ENCODE measurements around the gene DLL1. TPM values are rescaled to one million over a fixed set of nuclear protein-coding genes. Genes with fewer than 3 reads are reported as not detected.

DLL1 gene
- total RNA-seq, 4 donors from 2014 or later, result 16.3 to 89.1 (median 32.3) TPM

DNA sequence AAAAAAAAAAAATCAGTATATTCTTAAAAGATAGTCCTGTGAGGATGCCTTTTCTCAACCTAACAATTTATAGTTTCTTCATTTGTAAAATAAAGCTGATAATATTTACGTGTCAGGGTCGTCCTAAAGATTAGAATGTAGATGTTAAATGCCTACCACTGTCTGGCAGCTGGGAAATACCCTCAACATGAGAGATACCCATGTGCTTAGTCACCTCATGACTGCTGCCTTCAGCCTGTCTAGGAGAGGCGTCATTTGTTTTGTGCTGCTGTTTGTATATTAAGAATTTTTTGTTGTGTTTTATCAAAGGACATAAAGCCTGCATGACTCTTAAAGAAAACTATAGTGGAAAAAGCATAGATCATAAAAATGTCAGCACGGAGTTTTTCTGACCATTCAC lies 25.2 kb upstream of the DLL1 start:
- no peak for TF ChIP-seq POLR2A (IDR thresholded peaks at IDR 0.05)
- TF ChIP-seq, protein P1, sequence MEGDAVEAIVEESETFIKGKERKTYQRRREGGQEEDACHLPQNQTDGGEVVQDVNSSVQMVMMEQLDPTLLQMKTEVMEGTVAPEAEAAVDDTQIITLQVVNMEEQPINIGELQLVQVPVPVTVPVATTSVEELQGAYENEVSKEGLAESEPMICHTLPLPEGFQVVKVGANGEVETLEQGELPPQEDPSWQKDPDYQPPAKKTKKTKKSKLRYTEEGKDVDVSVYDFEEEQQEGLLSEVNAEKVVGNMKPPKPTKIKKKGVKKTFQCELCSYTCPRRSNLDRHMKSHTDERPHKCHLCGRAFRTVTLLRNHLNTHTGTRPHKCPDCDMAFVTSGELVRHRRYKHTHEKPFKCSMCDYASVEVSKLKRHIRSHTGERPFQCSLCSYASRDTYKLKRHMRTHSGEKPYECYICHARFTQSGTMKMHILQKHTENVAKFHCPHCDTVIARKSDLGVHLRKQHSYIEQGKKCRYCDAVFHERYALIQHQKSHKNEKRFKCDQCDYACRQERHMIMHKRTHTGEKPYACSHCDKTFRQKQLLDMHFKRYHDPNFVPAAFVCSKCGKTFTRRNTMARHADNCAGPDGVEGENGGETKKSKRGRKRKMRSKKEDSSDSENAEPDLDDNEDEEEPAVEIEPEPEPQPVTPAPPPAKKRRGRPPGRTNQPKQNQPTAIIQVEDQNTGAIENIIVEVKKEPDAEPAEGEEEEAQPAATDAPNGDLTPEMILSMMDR (IDR thresholded peaks at IDR 0.05), result no peak
- Histone ChIP-seq H3K36me3 (peaks cover 0 to 18% (median 0%) of the 10 kb centered on the region in 3 donors), H3K4me1 (peaks cover 0 to 5% (median 0%) of the 10 kb centered on the region in 4 donors), H3K4me3 (no peak overlapping the region), H3K27me3 (no peaks in the 10 kb centered on the region), H3K9me3 (no peaks in the 10 kb centered on the region), H3K27ac (no peak overlapping the region)
- DNase-seq, result no peak

DNA sequence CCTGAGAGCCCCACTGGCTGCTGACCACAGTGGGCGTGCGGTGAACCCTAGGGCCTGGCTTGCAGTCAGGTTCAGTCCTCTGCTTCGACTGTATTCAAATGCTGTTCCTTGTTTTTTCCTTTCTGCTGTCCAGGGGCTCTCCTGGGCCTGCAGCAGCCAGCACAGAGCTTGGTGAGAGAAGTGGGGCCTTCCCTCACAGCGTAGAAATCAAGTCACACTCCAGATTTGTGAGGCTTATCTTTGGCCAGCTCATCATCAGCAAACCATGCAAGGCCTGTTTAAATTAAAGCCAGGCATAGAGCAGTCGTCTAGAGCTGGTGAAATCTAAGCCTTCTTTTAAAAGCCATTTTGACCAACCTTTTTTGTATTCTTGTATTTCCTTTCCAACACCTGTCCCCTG lies 24.1 kb upstream of the DLL1 start:
- Histone ChIP-seq H3K9me3 (no peaks in the 10 kb centered on the region), H3K4me1 (peaks cover 0 to 16% (median 0%) of the 10 kb centered on the region in 4 donors), H3K36me3 (peaks cover 0 to 18% (median 0%) of the 10 kb centered on the region in 3 donors), H3K27me3 (no peaks in the 10 kb centered on the region), H3K4me3 (no peak overlapping the region), H3K27ac (no peak overlapping the region)
- TF ChIP-seq, protein P1 (IDR thresholded peaks at IDR 0.05), result no peak
- TF ChIP-seq POLR2A (IDR thresholded peaks at IDR 0.05), result no peak
- DNase-seq, result no peak

DNA sequence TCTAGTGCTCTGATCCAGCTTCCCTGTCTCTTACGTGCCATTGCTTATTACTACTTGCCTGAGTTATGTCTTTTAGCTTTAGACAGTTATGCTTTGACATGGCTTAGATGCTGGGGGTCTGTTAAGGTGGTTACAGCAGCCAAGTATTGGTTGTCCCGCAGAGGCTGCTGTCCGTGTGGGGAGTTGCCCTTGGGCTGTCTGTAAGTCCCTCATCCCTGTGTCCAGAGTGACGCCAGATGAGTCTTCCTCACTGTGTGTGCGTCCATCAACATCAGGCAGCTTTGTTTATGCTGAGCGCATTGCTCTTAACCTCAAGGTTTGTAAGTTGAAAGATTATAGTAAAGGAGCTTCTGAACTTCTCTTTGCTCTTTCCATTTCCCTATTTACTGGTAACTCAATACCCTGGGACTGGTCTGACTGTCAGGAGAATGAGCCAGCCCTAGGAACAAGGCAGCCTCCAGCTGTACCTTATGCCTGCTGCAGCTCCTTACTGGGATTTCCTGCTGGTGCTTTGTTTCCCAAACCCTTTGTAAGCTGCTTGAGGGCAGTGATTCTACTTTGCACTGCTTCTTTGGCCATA lies 22.9 kb upstream of the DLL1 start:
- Histone ChIP-seq H3K27ac (no peak overlapping the region), H3K4me1 (peaks cover 0 to 25% (median under 1%) of the 10 kb centered on the region in 4 donors), H3K36me3 (peaks cover 0 to 15% (median 0%) of the 10 kb centered on the region in 3 donors), H3K4me3 (no peak overlapping the region), H3K9me3 (no peaks in the 10 kb centered on the region), H3K27me3 (no peaks in the 10 kb centered on the region)
- no peak for DNase-seq
- TF ChIP-seq, protein P1 (IDR thresholded peaks at IDR 0.05), result no peak

DNA sequence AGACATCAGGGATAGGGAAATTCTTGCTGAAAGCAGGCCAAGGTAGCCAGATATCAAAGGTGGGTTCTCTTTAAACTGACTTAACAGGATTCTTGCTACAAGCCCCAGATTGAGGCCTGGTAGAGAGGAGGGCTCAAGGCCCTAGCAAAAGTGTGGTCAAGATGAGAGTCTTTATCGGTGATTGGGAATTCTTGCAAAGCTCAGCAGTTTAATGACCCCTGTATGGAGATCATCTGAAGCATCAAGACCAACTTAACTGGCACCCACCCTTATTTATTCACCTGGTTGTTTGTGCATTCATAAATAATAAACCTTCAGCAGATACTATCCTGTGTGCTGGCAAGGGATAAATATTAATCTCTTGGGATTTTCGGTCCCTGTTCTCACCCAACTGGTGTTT lies 22.0 kb upstream of the DLL1 start:
- Histone ChIP-seq H3K4me1 (peaks cover 3 to 34% (median 4%) of the 10 kb centered on the region in 4 donors), H3K27me3 (no peaks in the 10 kb centered on the region), H3K27ac (no peak overlapping the region), H3K4me3 (no peak overlapping the region), H3K9me3 (no peaks in the 10 kb centered on the region), H3K36me3 (peaks cover 0 to 6% (median 0%) of the 10 kb centered on the region in 3 donors)
- DNase-seq, result no peak
- TF ChIP-seq, protein P1 (IDR thresholded peaks at IDR 0.05), result no peak
- no peak for TF ChIP-seq POLR2A (IDR thresholded peaks at IDR 0.05)

DNA sequence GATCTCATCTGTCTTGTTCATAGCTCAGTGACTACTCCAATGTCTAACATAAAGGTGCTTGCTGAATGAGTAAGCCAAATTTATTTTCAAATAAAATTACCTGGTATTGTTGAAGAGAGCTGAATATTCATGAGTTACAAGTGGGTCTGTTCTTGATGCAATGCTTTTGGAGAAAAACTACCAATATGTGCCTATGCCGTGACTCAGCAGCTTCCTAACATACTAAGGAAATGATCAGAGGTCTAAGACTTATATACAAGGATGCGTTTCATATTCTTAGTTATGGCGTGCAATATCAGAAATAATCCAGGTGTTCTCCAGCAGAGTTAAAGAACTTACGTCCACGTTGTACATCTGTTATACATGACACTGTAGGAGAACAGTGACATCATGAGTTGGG lies 20.8 kb upstream of the DLL1 start:
- Histone ChIP-seq H3K4me1 (peaks cover 5 to 40% (median 6%) of the 10 kb centered on the region in 4 donors), H3K4me3 (no peak overlapping the region), H3K27me3 (no peaks in the 10 kb centered on the region), H3K27ac (no peak overlapping the region), H3K36me3 (no peaks in the 10 kb centered on the region), H3K9me3 (no peaks in the 10 kb centered on the region)
- DNase-seq, result no peak
- TF ChIP-seq, protein P1 (IDR thresholded peaks at IDR 0.05), result no peak
- no peak for TF ChIP-seq POLR2A (IDR thresholded peaks at IDR 0.05)
